Embryonic facial prominence (tissue), 1 donor: Measurements from ENCODE around the gene BTBD18.

Experiments used
- DNase-seq: peaks from one replicate; pipeline ENCODE4 v3.0.0-alpha.2; 2016; ENCODE audit errors: extremely low spot score

BTBD18 gene

GRCh38 chr11:57751676-57752253 is at the start of gene BTBD18:
Gene BTBD18 (minus strand): TSS chr11:57751819. CDS start chr11:57751188, 631 bp downstream.
- DNase-seq, result no peak

- no peak for DNase-seq
These were observed 49.5 kb upstream of the BTBD18 start for GRCh38 chr11:57801183-57801485.

GRCh38 chr11:57800444-57801182 is 49.0 kb upstream of the BTBD18 start:
- peak; percentile 57 for DNase-seq

- DNase-seq, result no peak
These were observed 47.4 kb upstream of the BTBD18 start for GRCh38 chr11:57798905-57799559.

GRCh38 chr11:57793351-57794115 is 41.9 kb upstream of the BTBD18 start:
- no peak for DNase-seq

- DNase-seq, result no peak
These were observed 41.3 kb upstream of the BTBD18 start for GRCh38 chr11:57792870-57793269.

GRCh38 chr11:57792060-57792541 is 40.5 kb upstream of the BTBD18 start:
- no peak for DNase-seq

GRCh38 chr11:57791321-57792059 is 39.9 kb upstream of the BTBD18 start:
- DNase-seq, result no peak

GRCh38 chr11:57788703-57789088 is 37.1 kb upstream of the BTBD18 start:
- DNase-seq, result no peak

GRCh38 chr11:57787920-57788702 is 36.5 kb upstream of the BTBD18 start:
- DNase-seq, result no peak

- no peak for DNase-seq
These were observed 35.5 kb upstream of the BTBD18 start for GRCh38 chr11:57787006-57787604.

- no peak for DNase-seq
These were observed 34.8 kb upstream of the BTBD18 start for GRCh38 chr11:57786436-57786835.

- no peak for DNase-seq
These were observed 33.5 kb upstream of the BTBD18 start for GRCh38 chr11:57785072-57785471.

GRCh38 chr11:57781529-57781943 is 29.9 kb upstream of the BTBD18 start:
- DNase-seq, result no peak

GRCh38 chr11:57779276-57779675 is 27.7 kb upstream of the BTBD18 start:
- DNase-seq, result no peak

GRCh38 chr11:57778318-57779037 is 26.9 kb upstream of the BTBD18 start:
- peak; percentile 92 for DNase-seq

GRCh38 chr11:57777969-57778317 is 26.3 kb upstream of the BTBD18 start:
- DNase-seq, result no peak

- DNase-seq, result no peak
These were observed 25.1 kb upstream of the BTBD18 start for GRCh38 chr11:57776577-57777210.

- DNase-seq, result no peak
These were observed 24.5 kb upstream of the BTBD18 start for GRCh38 chr11:57776031-57776521.
